Measurements from ENCODE around the gene ADAM29. TPM values are rescaled to one million over a fixed set of nuclear protein-coding genes. Genes with fewer than 3 reads are reported as not detected.

Gene ADAM29
- polyA plus RNA-seq (2012; ENCODE audit: insufficient read length, low read depth), result not detected

- no peak for TF ChIP-seq TAF1 (IDR thresholded peaks at IDR 0.05; ENCODE audit: borderline replicate concordance, insufficient read depth, low read length)
- TF ChIP-seq SIN3A (IDR thresholded peaks at IDR 0.05; ENCODE audit: borderline replicate concordance, insufficient read depth, low read length), result no peak
- TF ChIP-seq REST (IDR thresholded peaks at IDR 0.05; ENCODE audit: insufficient read depth in 1 of 2, low read depth in 2 of 2, low read length in 2 of 2), result no peak
- no peak for TF ChIP-seq FOXP2 (optimal IDR thresholded peaks at IDR 0.05; ENCODE audit: borderline replicate concordance, extremely low read depth, extremely low read length, insufficient read depth)
- no peak for TF ChIP-seq POLR2AphosphoS5 (IDR thresholded peaks at IDR 0.05; ENCODE audit: low read depth, low read length)
Measured at GRCh38 chr4:174918058-174918457, at the start of gene ADAM29. TSS of gene ADAM29 (plus strand) at chr4:174918358. CDS start at chr4:174975526, 57,168 bp downstream.

- TF ChIP-seq TAF1 (IDR thresholded peaks at IDR 0.05; ENCODE audit: borderline replicate concordance, insufficient read depth, low read length) (no peak), POLR2AphosphoS5 (IDR thresholded peaks at IDR 0.05; ENCODE audit: low read depth, low read length) (no peak), FOXP2 (optimal IDR thresholded peaks at IDR 0.05; ENCODE audit: borderline replicate concordance, extremely low read depth, extremely low read length, insufficient read depth) (no peak), REST (IDR thresholded peaks at IDR 0.05; ENCODE audit: insufficient read depth in 1 of 2, low read depth in 2 of 2, low read length in 2 of 2) (no peak), SIN3A (IDR thresholded peaks at IDR 0.05; ENCODE audit: borderline replicate concordance, insufficient read depth, low read length) (no peak)
Measured at GRCh38 chr4:174869339-174869738, 48.8 kb upstream of the ADAM29 start.

- no peak for TF ChIP-seq FOXP2 (optimal IDR thresholded peaks at IDR 0.05; ENCODE audit: borderline replicate concordance, extremely low read depth, extremely low read length, insufficient read depth)
- no peak for TF ChIP-seq SIN3A (IDR thresholded peaks at IDR 0.05; ENCODE audit: borderline replicate concordance, insufficient read depth, low read length)
- TF ChIP-seq TAF1 (IDR thresholded peaks at IDR 0.05; ENCODE audit: borderline replicate concordance, insufficient read depth, low read length), result no peak
- no peak for TF ChIP-seq REST (IDR thresholded peaks at IDR 0.05; ENCODE audit: insufficient read depth in 1 of 2, low read depth in 2 of 2, low read length in 2 of 2)
- TF ChIP-seq POLR2AphosphoS5 (IDR thresholded peaks at IDR 0.05; ENCODE audit: low read depth, low read length), result no peak
Measured at GRCh38 chr4:174870311-174870710, 47.8 kb upstream of the ADAM29 start.

- TF ChIP-seq REST (IDR thresholded peaks at IDR 0.05; ENCODE audit: insufficient read depth in 1 of 2, low read depth in 2 of 2, low read length in 2 of 2) (no peak), FOXP2 (optimal IDR thresholded peaks at IDR 0.05; ENCODE audit: borderline replicate concordance, extremely low read depth, extremely low read length, insufficient read depth) (no peak), TAF1 (IDR thresholded peaks at IDR 0.05; ENCODE audit: borderline replicate concordance, insufficient read depth, low read length) (no peak), SIN3A (IDR thresholded peaks at IDR 0.05; ENCODE audit: borderline replicate concordance, insufficient read depth, low read length) (no peak), POLR2AphosphoS5 (IDR thresholded peaks at IDR 0.05; ENCODE audit: low read depth, low read length) (no peak)
Measured at GRCh38 chr4:174871407-174871806, 46.8 kb upstream of the ADAM29 start.

GRCh38 chr4:174873931-174874330 lies 44.2 kb upstream of the ADAM29 start:
- TF ChIP-seq POLR2AphosphoS5 (IDR thresholded peaks at IDR 0.05; ENCODE audit: low read depth, low read length), result no peak

Measured in PFSK-1 (cell line).